Measurements from ENCODE around the gene OMA1.
A peak's percentile ranks its signal among the peaks of the same experiment; 100 is the strongest.
"Not testable (repeated sequence)": the region's sequence is repeated elsewhere in the genome, so short reads cannot be mapped to it uniquely, and the experiment has no call there.

Gene OMA1

GRCh38 chr1:58563715-58564114 lies 17.2 kb upstream of the OMA1 start:
- peaks cover 25% of the 10 kb centered on the region for H3K27me3 Mint-ChIP-seq
- not testable (repeated sequence) for H3K36me3 Mint-ChIP-seq; H3K9me3 Mint-ChIP-seq (ENCODE audit: low read depth); H3K4me1 Mint-ChIP-seq (ENCODE audit: low read depth); H3K27ac Mint-ChIP-seq; H3K4me3 Mint-ChIP-seq

GRCh38 chr1:58561633-58562032 lies 15.1 kb upstream of the OMA1 start:
- H3K4me1 Mint-ChIP-seq (ENCODE audit: low read depth) = no peaks in the 10 kb centered on the region
- H3K27ac Mint-ChIP-seq = no peak overlapping the region
- peaks cover 31% of the 10 kb centered on the region for H3K27me3 Mint-ChIP-seq
- H3K9me3 Mint-ChIP-seq (ENCODE audit: low read depth) = no peaks in the 10 kb centered on the region
- H3K4me3 Mint-ChIP-seq = no peak overlapping the region
- H3K36me3 Mint-ChIP-seq = peaks cover 3% of the 10 kb centered on the region

- H3K4me1 Mint-ChIP-seq (ENCODE audit: low read depth) = no peaks in the 10 kb centered on the region
- H3K36me3 Mint-ChIP-seq = peaks cover 3% of the 10 kb centered on the region
- no peak overlapping the region for H3K27ac Mint-ChIP-seq
- H3K4me3 Mint-ChIP-seq = no peak overlapping the region
- no peaks in the 10 kb centered on the region for H3K9me3 Mint-ChIP-seq (ENCODE audit: low read depth)
- H3K27me3 Mint-ChIP-seq = peaks cover 20% of the 10 kb centered on the region
Measured at GRCh38 chr1:58555393-58555792, 8.9 kb upstream of the OMA1 start.

- Mint-ChIP-seq H3K27ac (no peak overlapping the region), H3K4me1 (ENCODE audit: low read depth) (peaks cover 5% of the 10 kb centered on the region), H3K27me3 (peaks cover 6% of the 10 kb centered on the region), H3K36me3 (no peaks in the 10 kb centered on the region), H3K9me3 (ENCODE audit: low read depth) (no peaks in the 10 kb centered on the region), H3K4me3 (no peak overlapping the region)
Measured at GRCh38 chr1:58551186-58552140, 4.9 kb upstream of the OMA1 start.

GRCh38 chr1:58549291-58549690 lies 2.8 kb upstream of the OMA1 start:
- H3K4me3 Mint-ChIP-seq; H3K27me3 Mint-ChIP-seq; H3K27ac Mint-ChIP-seq; H3K9me3 Mint-ChIP-seq (ENCODE audit: low read depth); H3K36me3 Mint-ChIP-seq: not testable (repeated sequence)
- H3K4me1 Mint-ChIP-seq (ENCODE audit: low read depth) = peaks cover 18% of the 10 kb centered on the region

- H3K27me3 Mint-ChIP-seq = no peaks in the 10 kb centered on the region
- no peak overlapping the region for H3K27ac Mint-ChIP-seq
- H3K9me3 Mint-ChIP-seq (ENCODE audit: low read depth) = no peaks in the 10 kb centered on the region
- no peaks in the 10 kb centered on the region for H3K36me3 Mint-ChIP-seq
- H3K4me3 Mint-ChIP-seq = no peak overlapping the region
- H3K4me1 Mint-ChIP-seq (ENCODE audit: low read depth) = peaks cover 23% of the 10 kb centered on the region
Measured at GRCh38 chr1:58548371-58548770, 1.8 kb upstream of the OMA1 start.

- Mint-ChIP-seq H3K27me3 (no peaks in the 10 kb centered on the region), H3K4me3 (peak overlapping the region; percentile 95), H3K4me1 (ENCODE audit: low read depth) (peaks cover 25% of the 10 kb centered on the region), H3K9me3 (ENCODE audit: low read depth) (no peaks in the 10 kb centered on the region), H3K27ac (peak overlapping the region; percentile 97), H3K36me3 (no peaks in the 10 kb centered on the region)
Measured at GRCh38 chr1:58545591-58546519, 671 bp downstream of the OMA1 start.

GRCh38 chr1:58543260-58543659 lies 3.3 kb downstream of the OMA1 start:
- Mint-ChIP-seq H3K27me3 (no peaks in the 10 kb centered on the region), H3K36me3 (no peaks in the 10 kb centered on the region), H3K27ac (no peak overlapping the region), H3K4me1 (ENCODE audit: low read depth) (peaks cover 25% of the 10 kb centered on the region), H3K9me3 (ENCODE audit: low read depth) (no peaks in the 10 kb centered on the region), H3K4me3 (no peak overlapping the region)

GRCh38 chr1:58539553-58539952 lies 7.0 kb downstream of the OMA1 start:
- Mint-ChIP-seq H3K36me3 (no peaks in the 10 kb centered on the region), H3K4me3 (no peak overlapping the region), H3K27me3 (no peaks in the 10 kb centered on the region), H3K9me3 (ENCODE audit: low read depth) (no peaks in the 10 kb centered on the region), H3K4me1 (ENCODE audit: low read depth) (peaks cover 10% of the 10 kb centered on the region), H3K27ac (no peak overlapping the region)

- Mint-ChIP-seq H3K4me3 (no peak overlapping the region), H3K36me3 (no peaks in the 10 kb centered on the region), H3K27me3 (no peaks in the 10 kb centered on the region), H3K27ac (no peak overlapping the region), H3K4me1 (ENCODE audit: low read depth) (peaks cover 7% of the 10 kb centered on the region), H3K9me3 (ENCODE audit: low read depth) (no peaks in the 10 kb centered on the region)
Measured at GRCh38 chr1:58538821-58539220, 7.7 kb downstream of the OMA1 start.

- not testable (repeated sequence) for H3K27ac Mint-ChIP-seq; H3K9me3 Mint-ChIP-seq (ENCODE audit: low read depth); H3K4me1 Mint-ChIP-seq (ENCODE audit: low read depth); H3K4me3 Mint-ChIP-seq; H3K27me3 Mint-ChIP-seq; H3K36me3 Mint-ChIP-seq
Measured at GRCh38 chr1:58531842-58532241, 14.7 kb downstream of the OMA1 start.

GRCh38 chr1:58529284-58529683 lies 17.2 kb downstream of the OMA1 start:
- Mint-ChIP-seq H3K4me1 (ENCODE audit: low read depth) (peaks cover 6% of the 10 kb centered on the region), H3K27me3 (no peaks in the 10 kb centered on the region), H3K27ac (no peak overlapping the region), H3K4me3 (no peak overlapping the region), H3K36me3 (peaks cover 9% of the 10 kb centered on the region), H3K9me3 (ENCODE audit: low read depth) (no peaks in the 10 kb centered on the region)

- no peaks in the 10 kb centered on the region for H3K27me3 Mint-ChIP-seq
- peaks cover 9% of the 10 kb centered on the region for H3K36me3 Mint-ChIP-seq
- H3K27ac Mint-ChIP-seq = no peak overlapping the region
- H3K4me3 Mint-ChIP-seq = no peak overlapping the region
- H3K9me3 Mint-ChIP-seq (ENCODE audit: low read depth) = no peaks in the 10 kb centered on the region
- H3K4me1 Mint-ChIP-seq (ENCODE audit: low read depth) = peaks cover 4% of the 10 kb centered on the region
Measured at GRCh38 chr1:58528518-58528917, 18.0 kb downstream of the OMA1 start.

- Mint-ChIP-seq H3K36me3 (peaks cover 16% of the 10 kb centered on the region), H3K4me1 (ENCODE audit: low read depth) (peaks cover 3% of the 10 kb centered on the region), H3K27me3 (no peaks in the 10 kb centered on the region), H3K27ac (no peak overlapping the region), H3K9me3 (ENCODE audit: low read depth) (no peaks in the 10 kb centered on the region), H3K4me3 (no peak overlapping the region)
Measured at GRCh38 chr1:58524353-58524945, 22.1 kb downstream of the OMA1 start.
